H1 (cell line): ENCODE results near the gene GJC3. TPM values are rescaled to one million over a fixed set of nuclear protein-coding genes. Genes with fewer than 3 reads are reported as not detected.

ENCODE experiments used
- ASH2L ChIP-seq: fragments of 200-600, 300-600 bp; sonication (generic); IDR thresholded peaks from one replicate; pipeline ENCODE4 v1.7.1; 2017; ENCODE audit warnings: low read length
- KDM4A ChIP-seq: IDR thresholded peaks from one replicate; pipeline ENCODE4 v1.7.1; 2012; ENCODE audit warnings: low read depth, mild to moderate bottlenecking, moderate library complexity, low read length, inconsistent platforms; ENCODE audit not compliant: severe bottlenecking
- POLR2AphosphoS5 ChIP-seq: IDR thresholded peaks from 2 replicates; pipeline ENCODE4 v1.6.1; 2011; ENCODE audit warnings: low read depth, low read length
- TBP ChIP-seq: IDR thresholded peaks from 2 replicates; pipeline ENCODE4 v1.6.1; 2011; ENCODE audit warnings: low read depth, low read length, improper control_type of control experiment
- YY1 ChIP-seq: IDR thresholded peaks from 2 replicates; pipeline ENCODE4 v1.6.1; 2011; ENCODE audit warnings: low read depth, mild to moderate bottlenecking, low read length
- polyA plus RNA-seq, 7 experiments: library from polyadenylated mRNA; depleted of rRNA in 3 of 7; stranded (reverse) in 5 of 7; unstranded in 2 of 7; fragments of >200 nt in 5 of 7; fragments of 200-250 nt in 2 of 7; gene quantifications; 1 replicate in 5 of 7; 2 replicates in 1 of 7; 4 replicates in 1 of 7; pipeline versions ENCODE4 v1.2.1 to v1.2.3, GENCODE V29; 2011 to 2013; ENCODE audit warnings: missing spikeins in 2 of 7, mixed read lengths in 2 of 7
- total RNA-seq: library from RNA; stranded (reverse); fragmentation: NEBNext Ultra II Directional; extraction: Animal tissue kit (Norgen Biotek cat#: 25700); gene quantifications from 2 replicates; pipeline ENCODE4 v1.2.1, GENCODE V29; 2021

Gene GJC3
- total and polyA plus RNA-seq, 2 of the 8 experiments (the other 6 are each of a cell fraction or from before 2014, with no cell fraction given) = 2.7 to 3.0 TPM

DNA sequence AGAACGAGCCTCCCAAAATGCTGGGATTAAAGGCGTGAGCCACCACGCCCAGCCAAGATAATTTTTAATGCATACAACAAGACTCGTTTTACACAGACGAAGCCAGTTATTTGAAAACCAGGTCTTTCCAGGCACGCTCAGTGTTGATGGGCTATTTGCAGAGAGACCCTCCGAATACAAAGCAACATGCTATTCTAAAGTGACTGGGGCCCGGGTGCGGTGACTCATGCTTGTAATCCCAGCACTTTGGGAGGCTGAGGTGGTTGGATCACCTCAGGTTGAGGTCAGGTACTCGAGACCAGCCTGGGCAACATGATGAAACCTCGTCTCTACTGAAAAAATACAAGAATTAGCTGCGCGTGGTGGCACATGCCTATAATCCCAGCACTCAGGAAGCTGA, 47.2 kb upstream of the GJC3 start (continued):
- no peak for TF ChIP-seq KDM4A
- no peak for TF ChIP-seq TBP
- no peak for TF ChIP-seq ASH2L
- no peak for TF ChIP-seq YY1
- TF ChIP-seq POLR2AphosphoS5 = no peak
